ENCODE data around the gene GLS. TPM values are rescaled to one million over a fixed set of nuclear protein-coding genes. Genes with fewer than 3 reads are reported as not detected.

The GLS gene
- total RNA-seq, 1 donor from 2014 or later = 185 TPM

DNA sequence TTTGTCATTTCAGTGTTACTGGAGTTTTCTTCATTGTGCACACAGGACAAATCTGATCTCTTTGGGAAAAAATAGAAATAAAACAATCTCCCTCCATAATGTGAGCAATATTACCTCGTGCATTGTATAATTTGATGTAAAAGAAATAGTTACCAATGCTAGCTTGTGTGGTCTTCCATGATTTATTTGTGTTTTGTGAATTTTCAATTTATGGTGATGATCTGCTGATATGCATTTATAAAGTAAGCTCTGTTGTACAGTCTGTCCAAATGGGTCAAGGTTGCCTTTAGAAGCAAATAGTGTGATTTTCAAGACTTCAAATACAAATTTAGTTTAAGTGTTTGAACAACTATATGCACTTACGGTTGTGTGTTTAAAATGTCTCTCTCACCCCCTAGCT is 82.5 kb downstream of the GLS start:
- Mint-ChIP-seq H3K27me3 (ENCODE audit: low read depth) (no peaks in the 10 kb centered on the region), H3K27ac (no peak overlapping the region), H3K9me3 (peaks cover 6% of the 10 kb centered on the region), H3K36me3 (peaks cover 36% of the 10 kb centered on the region), H3K4me1 (peaks cover 15% of the 10 kb centered on the region), H3K4me3 (no peak overlapping the region)
- TF ChIP-seq, protein P1, sequence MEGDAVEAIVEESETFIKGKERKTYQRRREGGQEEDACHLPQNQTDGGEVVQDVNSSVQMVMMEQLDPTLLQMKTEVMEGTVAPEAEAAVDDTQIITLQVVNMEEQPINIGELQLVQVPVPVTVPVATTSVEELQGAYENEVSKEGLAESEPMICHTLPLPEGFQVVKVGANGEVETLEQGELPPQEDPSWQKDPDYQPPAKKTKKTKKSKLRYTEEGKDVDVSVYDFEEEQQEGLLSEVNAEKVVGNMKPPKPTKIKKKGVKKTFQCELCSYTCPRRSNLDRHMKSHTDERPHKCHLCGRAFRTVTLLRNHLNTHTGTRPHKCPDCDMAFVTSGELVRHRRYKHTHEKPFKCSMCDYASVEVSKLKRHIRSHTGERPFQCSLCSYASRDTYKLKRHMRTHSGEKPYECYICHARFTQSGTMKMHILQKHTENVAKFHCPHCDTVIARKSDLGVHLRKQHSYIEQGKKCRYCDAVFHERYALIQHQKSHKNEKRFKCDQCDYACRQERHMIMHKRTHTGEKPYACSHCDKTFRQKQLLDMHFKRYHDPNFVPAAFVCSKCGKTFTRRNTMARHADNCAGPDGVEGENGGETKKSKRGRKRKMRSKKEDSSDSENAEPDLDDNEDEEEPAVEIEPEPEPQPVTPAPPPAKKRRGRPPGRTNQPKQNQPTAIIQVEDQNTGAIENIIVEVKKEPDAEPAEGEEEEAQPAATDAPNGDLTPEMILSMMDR (IDR thresholded peaks at IDR 0.05; ENCODE audit: unreplicated experiment) = no peak
- no peak for DNase-seq (ENCODE audit: low spot score in 2 of 2, unreplicated experiment in 2 of 2)

DNA sequence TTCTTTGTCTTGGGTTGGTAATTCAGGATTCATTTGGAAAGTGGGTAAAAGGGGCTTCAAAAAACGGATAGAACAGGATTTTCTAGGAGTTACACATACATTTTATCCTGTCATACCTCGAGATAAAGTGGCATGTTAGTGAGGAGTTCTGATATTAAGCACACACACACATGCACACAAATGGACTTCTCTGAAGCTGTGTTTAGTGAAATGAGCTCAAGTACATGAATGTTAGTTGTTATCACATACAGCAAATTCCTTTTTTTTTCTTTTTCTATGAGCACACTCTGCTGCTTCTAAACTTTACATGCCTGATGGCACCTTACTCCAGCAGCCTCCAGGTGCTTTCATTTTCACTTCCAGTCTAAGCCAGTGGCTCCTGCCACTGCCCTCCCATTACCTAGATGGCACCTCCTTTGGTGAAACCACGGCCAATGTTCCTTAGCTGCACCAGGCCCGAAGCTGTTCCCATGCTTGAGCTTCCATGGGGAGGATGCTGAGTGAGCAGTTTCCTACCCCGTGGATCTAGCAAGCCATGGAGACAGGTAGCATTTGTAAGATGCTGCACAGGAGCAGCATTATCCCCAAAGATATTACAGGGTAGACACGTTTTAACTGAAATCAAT is 83.7 kb downstream of the GLS start:
- DNase-seq (ENCODE audit: low spot score in 2 of 2, unreplicated experiment in 2 of 2) = no peak
- Mint-ChIP-seq H3K4me1 (peaks cover 15% of the 10 kb centered on the region), H3K9me3 (no peaks in the 10 kb centered on the region), H3K4me3 (no peak overlapping the region), H3K36me3 (peaks cover 43% of the 10 kb centered on the region), H3K27ac (peak overlapping the region; percentile 58), H3K27me3 (ENCODE audit: low read depth) (no peaks in the 10 kb centered on the region)
- TF ChIP-seq, protein P1 (IDR thresholded peaks at IDR 0.05; ENCODE audit: unreplicated experiment) = no peak

DNA sequence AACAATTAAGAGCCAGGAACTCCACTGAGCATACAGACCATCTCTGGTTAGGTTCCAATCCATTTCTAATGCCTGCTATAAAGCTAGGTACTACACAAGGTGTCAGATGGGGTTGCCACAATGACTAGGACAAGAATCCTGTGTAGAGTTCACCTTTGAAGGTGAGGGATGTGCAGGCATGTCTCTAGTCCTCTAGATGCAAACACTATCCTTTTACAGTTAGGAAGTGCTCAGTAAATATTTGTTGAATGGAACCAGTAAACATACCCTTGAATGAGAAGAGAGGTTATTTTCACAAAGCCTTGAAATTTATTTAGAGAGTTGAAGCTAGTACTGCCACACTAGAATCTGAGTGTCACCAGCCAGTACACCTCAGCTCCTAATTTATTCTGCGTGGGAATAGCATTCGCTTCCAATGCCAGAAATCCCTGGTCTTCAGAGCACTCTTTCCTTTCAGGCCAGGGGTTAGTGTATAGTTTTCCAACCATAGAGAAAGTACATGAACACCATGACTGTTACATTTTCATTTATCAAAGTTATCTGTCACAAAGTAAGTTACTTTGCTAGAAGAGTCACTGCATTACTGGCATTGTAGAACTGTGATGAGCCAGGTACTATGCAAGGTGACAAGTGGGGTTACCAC is 85.1 kb downstream of the GLS start:
- TF ChIP-seq, protein P1 (IDR thresholded peaks at IDR 0.05; ENCODE audit: unreplicated experiment) = no peak
- no peak for DNase-seq (ENCODE audit: low spot score in 2 of 2, unreplicated experiment in 2 of 2)
- H3K9me3 Mint-ChIP-seq = no peaks in the 10 kb centered on the region
- H3K4me1 Mint-ChIP-seq = peaks cover 11% of the 10 kb centered on the region
- H3K27ac Mint-ChIP-seq = no peak overlapping the region
- H3K4me3 Mint-ChIP-seq = no peak overlapping the region
- no peaks in the 10 kb centered on the region for H3K27me3 Mint-ChIP-seq (ENCODE audit: low read depth)
- H3K36me3 Mint-ChIP-seq = peaks cover 51% of the 10 kb centered on the region

DNA sequence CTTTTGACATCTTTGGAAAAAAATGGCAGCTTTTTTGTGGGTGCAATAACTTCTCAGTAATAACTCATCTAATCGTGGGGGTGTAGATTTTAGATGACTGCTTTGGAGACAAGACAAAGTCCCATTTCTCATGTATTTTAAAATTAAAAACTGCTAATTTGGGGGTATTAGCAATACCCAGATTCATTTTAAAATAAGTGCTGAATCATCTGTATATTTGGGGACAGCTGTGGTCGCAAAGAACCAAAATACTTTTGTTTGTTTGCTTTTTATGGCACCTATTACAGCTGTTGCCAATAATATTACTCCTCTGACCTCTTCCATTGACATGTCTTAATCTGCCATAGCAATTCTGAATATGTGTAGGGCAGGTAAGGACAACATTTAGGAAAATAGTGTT is 87.9 kb downstream of the GLS start:
- H3K4me1 Mint-ChIP-seq = peaks cover 7% of the 10 kb centered on the region
- TF ChIP-seq, protein P1 (IDR thresholded peaks at IDR 0.05; ENCODE audit: unreplicated experiment) = no peak
- DNase-seq (ENCODE audit: low spot score in 2 of 2, unreplicated experiment in 2 of 2) = no peak
- no peaks in the 10 kb centered on the region for H3K9me3 Mint-ChIP-seq
- H3K27me3 Mint-ChIP-seq (ENCODE audit: low read depth) = no peaks in the 10 kb centered on the region
- no peak overlapping the region for H3K4me3 Mint-ChIP-seq
- peaks cover 56% of the 10 kb centered on the region for H3K36me3 Mint-ChIP-seq
- H3K27ac Mint-ChIP-seq = no peak overlapping the region

DNA sequence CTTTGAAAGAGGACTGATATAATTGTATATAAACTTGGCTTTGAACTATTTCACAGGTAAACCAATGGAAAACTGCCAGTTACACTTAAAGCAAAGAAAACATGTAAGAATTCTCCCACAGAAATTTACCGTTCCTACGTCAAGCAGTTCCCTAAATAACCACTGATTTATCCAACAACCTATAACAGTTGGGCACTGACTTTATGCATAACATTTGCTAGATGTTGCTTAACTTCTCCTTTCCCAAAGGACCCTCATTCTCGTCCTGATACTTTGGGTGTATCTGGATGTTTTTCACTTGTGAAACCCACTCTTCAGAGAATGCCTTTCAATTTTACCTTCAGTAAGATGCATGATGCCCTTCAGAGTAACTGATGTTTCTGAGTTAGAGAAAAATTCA is 89.5 kb downstream of the GLS start:
- H3K27ac Mint-ChIP-seq = no peak overlapping the region
- H3K27me3 Mint-ChIP-seq (ENCODE audit: low read depth) = no peaks in the 10 kb centered on the region
- no peaks in the 10 kb centered on the region for H3K9me3 Mint-ChIP-seq
- H3K36me3 Mint-ChIP-seq = peaks cover 62% of the 10 kb centered on the region
- H3K4me3 Mint-ChIP-seq = no peak overlapping the region
- no peak for DNase-seq (ENCODE audit: low spot score in 2 of 2, unreplicated experiment in 2 of 2)
- TF ChIP-seq, protein P1 (IDR thresholded peaks at IDR 0.05; ENCODE audit: unreplicated experiment) = no peak
- peaks cover 7% of the 10 kb centered on the region for H3K4me1 Mint-ChIP-seq
